ENCODE data around the gene AMPD2. TPM values are rescaled to one million over a fixed set of nuclear protein-coding genes. Genes with fewer than 3 reads are reported as not detected.

Gene AMPD2
- total and polyA plus RNA-seq, 2 donors (not counting 3 experiments of a cell fraction or from before 2014, with no cell fraction given) = 69.4 TPM

DNA sequence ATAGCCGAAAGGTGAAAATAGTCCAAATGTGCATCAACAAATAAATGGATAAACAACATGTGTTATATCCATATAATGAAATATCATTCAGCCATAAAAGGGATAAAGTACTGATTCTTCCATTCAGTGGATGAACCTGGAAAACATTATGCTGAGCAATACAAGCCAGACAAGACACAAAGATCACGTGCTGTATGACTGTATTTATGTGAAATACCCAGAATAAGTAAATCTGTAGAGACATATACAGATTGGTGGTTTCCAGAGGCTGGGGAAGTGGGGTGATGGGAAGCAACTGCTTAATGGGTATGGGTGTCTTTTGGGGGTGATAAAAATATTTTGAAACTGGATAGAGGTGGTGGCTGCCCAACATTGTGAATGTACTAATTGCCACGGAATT lies 23.0 kb downstream of the AMPD2 start:
- BruUV-seq (replicated peaks) = no TSS peak
- no peaks in the 10 kb centered on the region for H3K36me3 ChIP-seq (ENCODE audit: control insufficient read depth in 2 of 2, extremely low read depth in 1 of 2, insufficient read depth in 2 of 2, low read length in 2 of 2)
- no peak for DNase-seq (ENCODE audit: low read depth, low spot score)
- no peaks in the 10 kb centered on the region for H3K27me3 ChIP-seq (ENCODE audit: control insufficient read depth in 2 of 2, insufficient read depth in 2 of 2, low read length in 2 of 2)
- CTCF ChIA-PET = interaction anchor here (0.7 to 2.2 kb wide), 3 partner anchors 129 to 134 kb away, joined by 3 to 11 read pairs (median 10); no protein-coding TSS in a partner anchor
- FAIRE-seq = no peak
- no peaks in the 10 kb centered on the region for H3K79me2 ChIP-seq (ENCODE audit: control insufficient read depth, insufficient read depth, low read length)
- no peak overlapping the region for H3K9ac ChIP-seq (replicated peaks; ENCODE audit: extremely low read depth, insufficient read depth, low read length)
- H3K4me2 ChIP-seq (ENCODE audit: insufficient read depth, low read length) = no peak overlapping the region
- no peaks in the 10 kb centered on the region for H3K9me3 ChIP-seq (replicated peaks; ENCODE audit: control insufficient read depth, insufficient read depth, low read length)
- H3K4me3 ChIP-seq (replicated peaks in 1 of 3; ENCODE audit: insufficient read depth in 1 of 3, low read depth in 1 of 3, low read length in 3 of 3) = no peak overlapping the region
- intact Hi-C loops (cut with micrococcal nuclease) (loop anchor here (1.0 to 5.0 kb wide), 3 partner anchors 131 to 342 kb away; partner anchors contain the start of gene AHCYL1), dilution Hi-C loops (cut with MboI; ENCODE audit: extremely low pct_ligation_motif_present, low sequenced_read_pairs) (no loop called here)
- TF ChIP-seq, protein P1, sequence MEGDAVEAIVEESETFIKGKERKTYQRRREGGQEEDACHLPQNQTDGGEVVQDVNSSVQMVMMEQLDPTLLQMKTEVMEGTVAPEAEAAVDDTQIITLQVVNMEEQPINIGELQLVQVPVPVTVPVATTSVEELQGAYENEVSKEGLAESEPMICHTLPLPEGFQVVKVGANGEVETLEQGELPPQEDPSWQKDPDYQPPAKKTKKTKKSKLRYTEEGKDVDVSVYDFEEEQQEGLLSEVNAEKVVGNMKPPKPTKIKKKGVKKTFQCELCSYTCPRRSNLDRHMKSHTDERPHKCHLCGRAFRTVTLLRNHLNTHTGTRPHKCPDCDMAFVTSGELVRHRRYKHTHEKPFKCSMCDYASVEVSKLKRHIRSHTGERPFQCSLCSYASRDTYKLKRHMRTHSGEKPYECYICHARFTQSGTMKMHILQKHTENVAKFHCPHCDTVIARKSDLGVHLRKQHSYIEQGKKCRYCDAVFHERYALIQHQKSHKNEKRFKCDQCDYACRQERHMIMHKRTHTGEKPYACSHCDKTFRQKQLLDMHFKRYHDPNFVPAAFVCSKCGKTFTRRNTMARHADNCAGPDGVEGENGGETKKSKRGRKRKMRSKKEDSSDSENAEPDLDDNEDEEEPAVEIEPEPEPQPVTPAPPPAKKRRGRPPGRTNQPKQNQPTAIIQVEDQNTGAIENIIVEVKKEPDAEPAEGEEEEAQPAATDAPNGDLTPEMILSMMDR (IDR thresholded peaks at IDR 0.05; ENCODE audit: extremely low read depth in 1 of 2, insufficient read depth in 1 of 2, low read depth in 1 of 2, low read length in 2 of 2) = no peak
- TF ChIP-seq MYC (IDR thresholded peaks at IDR 0.05; ENCODE audit: low read depth, low read length) (no peak), FOS (IDR thresholded peaks at IDR 0.05; ENCODE audit: borderline replicate concordance, insufficient read depth, low read length) (no peak), GATA2 (IDR thresholded peaks at IDR 0.05; ENCODE audit: insufficient read depth, insufficient read length, low read depth, low read length) (no peak), POLR2AphosphoS5 (IDR thresholded peaks at IDR 0.05; ENCODE audit: insufficient read depth, low read depth, low read length) (no peak), POLR2A (IDR thresholded peaks at IDR 0.05; ENCODE audit: low read depth, low read length) (no peak), EZH2 (IDR thresholded peaks at IDR 0.05; ENCODE audit: borderline replicate concordance, low read depth, low read length, severe bottlenecking) (no peak), MAX (IDR thresholded peaks at IDR 0.05; ENCODE audit: insufficient read depth, insufficient read length) (no peak), JUN (IDR thresholded peaks at IDR 0.05; ENCODE audit: borderline replicate concordance, insufficient read depth, insufficient read length, low read depth) (no peak)
- no peak overlapping the region for H3K27ac ChIP-seq (ENCODE audit: insufficient read depth, low read depth, low read length)
- no peaks in the 10 kb centered on the region for H3K4me1 ChIP-seq (ENCODE audit: control insufficient read depth, extremely low read depth, insufficient read depth, low read length)
- H3K9me1 ChIP-seq (replicated peaks; ENCODE audit: control insufficient read depth, extremely low read depth, insufficient read depth, low read length) = no peaks in the 10 kb centered on the region
- no peak overlapping the region for H2AFZ ChIP-seq (ENCODE audit: low read depth, low read length)
- POLR2A ChIA-PET = no interaction called here
- H4K20me1 ChIP-seq (replicated peaks; ENCODE audit: control insufficient read depth, extremely low read depth, insufficient read depth, low read length) = no peaks in the 10 kb centered on the region
